ENCODE measurements around the gene RBM39. TPM values are rescaled to one million over a fixed set of nuclear protein-coding genes. Genes with fewer than 3 reads are reported as not detected.
"Not testable (repeated sequence)": the region's sequence is repeated elsewhere in the genome, so short reads cannot be mapped to it uniquely, and the experiment has no call there.

Gene RBM39
- polyA plus RNA-seq, 3 donors: 89.5 to 209 (median 98.0) TPM

GRCh38 chr20:35750611-35751010, 8.6 kb upstream of the RBM39 start:
- H3K36me3 ChIP-seq (replicated peaks in 1 of 2; ENCODE audit: control insufficient read depth in 1 of 2, insufficient read depth in 2 of 2, low read length in 2 of 2): no peaks in the 10 kb centered on the region
- no peak overlapping the region for H3K9ac ChIP-seq (ENCODE audit: insufficient read depth, low read length, poor library complexity, severe bottlenecking)
- Mint-ChIP-seq H3K27me3 (ENCODE audit: low read depth in 3 of 3) (peaks cover 0 to 2% (median 2%) of the 10 kb centered on the region in 3 donors), H3K4me3 (no peak overlapping the region), H3K4me1 (peaks cover 4% of the 10 kb centered on the region), H3K36me3 (peaks cover 0 to 3% of the 10 kb centered on the region in 2 donors), H3K9me3 (no peaks in the 10 kb centered on the region), H3K27ac (no peak overlapping the region)
- H3K4me3 ChIP-seq (replicated peaks in 1 of 3; ENCODE audit: low read depth in 2 of 3, low read length in 3 of 3): no peak overlapping the region
- no peaks in the 10 kb centered on the region for H3K9me3 ChIP-seq (replicated peaks in 1 of 2; ENCODE audit: control insufficient read depth in 1 of 2, insufficient read depth in 1 of 2, low read length in 2 of 2)
- no peaks in the 10 kb centered on the region for H3K79me2 ChIP-seq (ENCODE audit: insufficient read depth, low read length)
- H2AFZ ChIP-seq (ENCODE audit: insufficient read depth, low read depth, low read length, poor library complexity, severe bottlenecking): no peak overlapping the region
- no peak for TF ChIP-seq CTCF (IDR thresholded peaks at IDR 0.05)
- intact Hi-C loops (cut with micrococcal nuclease): no loop called here
- H3K27ac ChIP-seq (ENCODE audit: low read depth in 1 of 2, low read length in 2 of 2): no peak overlapping the region
- DNase-seq: no peak
- H4K20me1 ChIP-seq (ENCODE audit: insufficient read depth, low read length): no peaks in the 10 kb centered on the region
- no peaks in the 10 kb centered on the region for H3K27me3 ChIP-seq (ENCODE audit: control insufficient read depth in 2 of 2, insufficient read depth in 2 of 2, low read length in 2 of 2)
- H3K4me2 ChIP-seq (replicated peaks; ENCODE audit: extremely low read depth, low read length, poor library complexity, severe bottlenecking): no peak overlapping the region
- WGBS (ENCODE audit: insufficient coverage): 50% methylated on average over 1 of the region's 2 CpGs
- no peaks in the 10 kb centered on the region for H3K4me1 ChIP-seq (ENCODE audit: control insufficient read depth in 1 of 2, insufficient read depth in 2 of 2, low read length in 2 of 2)

GRCh38 chr20:35744492-35744841, 2.4 kb upstream of the RBM39 start:
- Histone ChIP-seq H4K20me1 (ENCODE audit: insufficient read depth, low read length) (peaks cover 20% of the 10 kb centered on the region), H3K4me3 (replicated peaks in 1 of 3; ENCODE audit: low read depth in 2 of 3, low read length in 3 of 3) (peak overlapping the region in 1 of 3 experiments; percentile 91), H3K79me2 (ENCODE audit: insufficient read depth, low read length) (peaks cover 44% of the 10 kb centered on the region), H3K4me1 (ENCODE audit: control insufficient read depth in 1 of 2, insufficient read depth in 2 of 2, low read length in 2 of 2) (peaks cover 34 to 43% of the 10 kb centered on the region in 2 donors), H3K27ac (ENCODE audit: low read depth in 1 of 2, low read length in 2 of 2) (peak overlapping the region; percentile 99), H2AFZ (ENCODE audit: insufficient read depth, low read depth, low read length, poor library complexity, severe bottlenecking) (peak overlapping the region; percentile 23), H3K4me2 (replicated peaks; ENCODE audit: extremely low read depth, low read length, poor library complexity, severe bottlenecking) (peak overlapping the region; percentile 90), H3K36me3 (replicated peaks in 1 of 2; ENCODE audit: control insufficient read depth in 1 of 2, insufficient read depth in 2 of 2, low read length in 2 of 2) (peaks cover 12 to 13% of the 10 kb centered on the region in 2 donors), H3K9ac (ENCODE audit: insufficient read depth, low read length, poor library complexity, severe bottlenecking) (peak overlapping the region; percentile 84)
- not testable (repeated sequence) for H3K27me3 ChIP-seq (ENCODE audit: control insufficient read depth in 2 of 2, insufficient read depth in 2 of 2, low read length in 2 of 2); H3K9me3 Mint-ChIP-seq; H3K27me3 Mint-ChIP-seq (ENCODE audit: low read depth in 3 of 3); DNase-seq; H3K9me3 ChIP-seq (replicated peaks in 1 of 2; ENCODE audit: control insufficient read depth in 1 of 2, insufficient read depth in 1 of 2, low read length in 2 of 2)
- H3K36me3 Mint-ChIP-seq: peaks cover 16 to 17% of the 10 kb centered on the region in 2 donors
- peak overlapping the region; percentile 97 to 100 (median 100) for H3K27ac Mint-ChIP-seq
- peaks cover 35% of the 10 kb centered on the region for H3K4me1 Mint-ChIP-seq
- 100% methylated on average over 2 of the region's 3 CpGs for WGBS (ENCODE audit: insufficient coverage)
- peak overlapping the region in 1 of 2 donors; percentile 99 for H3K4me3 Mint-ChIP-seq
- intact Hi-C loops (cut with micrococcal nuclease): loop anchor here in 1 of 2 donors (5.0 kb wide), 1 partner anchor 127 kb away; the partner anchor contains the start of gene SPAG4

All from CD14-positive monocyte (primary cell).